HepG2 (cell line): ENCODE results near the gene ANKIB1.

Experiments used
- DPF2 ChIP-seq: sonication (generic); formaldehyde crosslinking; IDR thresholded peaks from 2 replicates; pipeline ENCODE4 v1.4.0; 2020; ENCODE audit warnings: mild to moderate bottlenecking, low read depth, missing genetic modification reagents, borderline replicate concordance
- HDAC2 ChIP-seq: sonication (generic); formaldehyde crosslinking; IDR thresholded peaks from 2 replicates; pipeline ENCODE4 v1.4.0; 2020; ENCODE audit warnings: missing genetic modification reagents
- MAFK ChIP-seq, 2 experiments: IDR thresholded peaks in 1 of 2; conservative IDR thresholded peaks in 1 of 2; 2 replicates each; pipeline ENCODE4 v1.6.1; 2011; ENCODE audit warnings: improper control_type of control experiment in 2 of 2, low read length in 2 of 2
- TAF1 ChIP-seq: sonication (generic); formaldehyde crosslinking; IDR thresholded peaks from 2 replicates; pipeline ENCODE4 v1.4.0; 2020; ENCODE audit warnings: missing genetic modification reagents
- TF ChIP-seq, protein P1 (sequence below): sonication (generic); formaldehyde crosslinking; IDR thresholded peaks from 2 replicates; pipeline ENCODE4 v1.5.0; 2020; ENCODE audit warnings: mild to moderate bottlenecking, missing genetic modification reagents, moderate library complexity
- TF ChIP-seq, protein P2 (sequence below): sonication (generic); formaldehyde crosslinking; IDR thresholded peaks from 2 replicates; pipeline ENCODE4 v1.4.0; 2020; ENCODE audit warnings: mild to moderate bottlenecking, missing genetic modification reagents

DNA sequence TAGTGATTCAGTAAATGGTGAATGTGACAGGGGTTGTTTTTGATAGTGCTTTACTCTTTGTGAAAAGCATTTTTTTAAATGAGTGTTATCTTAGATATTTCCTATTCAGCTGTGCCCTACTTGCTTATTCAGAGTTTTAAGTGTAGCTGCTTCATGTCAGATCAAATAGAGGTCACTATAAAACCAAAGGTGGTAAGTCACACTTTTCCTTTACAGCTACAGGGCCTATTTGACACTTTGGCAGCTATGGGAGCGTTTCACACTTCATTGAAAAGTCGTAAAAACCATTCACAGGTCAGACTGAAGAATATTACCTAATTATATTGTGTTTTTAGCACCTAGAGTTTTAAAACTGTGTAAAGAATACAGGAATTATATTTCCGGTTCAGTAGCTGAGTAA, 67.3 kb downstream of the ANKIB1 start:
- TF ChIP-seq DPF2 (CRISPR knock-in tag) (no peak), MAFK (conservative IDR thresholded peaks at IDR 0.05 in 1 of 2, IDR thresholded peaks at IDR 0.05 in 1 of 2; ENCODE audit: low read length in 2 of 2) (no peak), TAF1 (no peak), HDAC2 (CRISPR knock-in tag) (no peak)
- TF ChIP-seq, protein P1, sequence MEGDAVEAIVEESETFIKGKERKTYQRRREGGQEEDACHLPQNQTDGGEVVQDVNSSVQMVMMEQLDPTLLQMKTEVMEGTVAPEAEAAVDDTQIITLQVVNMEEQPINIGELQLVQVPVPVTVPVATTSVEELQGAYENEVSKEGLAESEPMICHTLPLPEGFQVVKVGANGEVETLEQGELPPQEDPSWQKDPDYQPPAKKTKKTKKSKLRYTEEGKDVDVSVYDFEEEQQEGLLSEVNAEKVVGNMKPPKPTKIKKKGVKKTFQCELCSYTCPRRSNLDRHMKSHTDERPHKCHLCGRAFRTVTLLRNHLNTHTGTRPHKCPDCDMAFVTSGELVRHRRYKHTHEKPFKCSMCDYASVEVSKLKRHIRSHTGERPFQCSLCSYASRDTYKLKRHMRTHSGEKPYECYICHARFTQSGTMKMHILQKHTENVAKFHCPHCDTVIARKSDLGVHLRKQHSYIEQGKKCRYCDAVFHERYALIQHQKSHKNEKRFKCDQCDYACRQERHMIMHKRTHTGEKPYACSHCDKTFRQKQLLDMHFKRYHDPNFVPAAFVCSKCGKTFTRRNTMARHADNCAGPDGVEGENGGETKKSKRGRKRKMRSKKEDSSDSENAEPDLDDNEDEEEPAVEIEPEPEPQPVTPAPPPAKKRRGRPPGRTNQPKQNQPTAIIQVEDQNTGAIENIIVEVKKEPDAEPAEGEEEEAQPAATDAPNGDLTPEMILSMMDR (CRISPR knock-in tag), result no peak
- TF ChIP-seq, protein P2, sequence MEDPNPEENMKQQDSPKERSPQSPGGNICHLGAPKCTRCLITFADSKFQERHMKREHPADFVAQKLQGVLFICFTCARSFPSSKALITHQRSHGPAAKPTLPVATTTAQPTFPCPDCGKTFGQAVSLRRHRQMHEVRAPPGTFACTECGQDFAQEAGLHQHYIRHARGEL (CRISPR knock-in tag), result no peak
